ENCODE measurements around the gene ZSWIM3. TPM values are rescaled to one million over a fixed set of nuclear protein-coding genes. Genes with fewer than 3 reads are reported as not detected.
A peak's percentile ranks its signal among the peaks of the same experiment; 100 is the strongest.

Gene ZSWIM3
- total and polyA plus RNA-seq, 2 of the 13 experiments (the other 11 are each of a cell fraction or from before 2014, with no cell fraction given) = 5.2 to 5.8 TPM

- TF ChIP-seq KLF13 (CRISPR knock-in tag; IDR thresholded peaks at IDR 0.05) (no peak), DNMT1 (CRISPR knock-in tag; IDR thresholded peaks at IDR 0.05) (no peak), SP5 (CRISPR knock-in tag; IDR thresholded peaks at IDR 0.05; ENCODE audit: borderline replicate concordance, low read depth) (no peak), ZNF646 (CRISPR knock-in tag; IDR thresholded peaks at IDR 0.05) (no peak), DPF2 (CRISPR knock-in tag; IDR thresholded peaks at IDR 0.05; ENCODE audit: borderline replicate concordance, low read depth) (no peak), ZNF503 (CRISPR knock-in tag; IDR thresholded peaks at IDR 0.05) (no peak), KLF16 (CRISPR knock-in tag; IDR thresholded peaks at IDR 0.05) (no peak), HMGA1 (CRISPR knock-in tag; conservative IDR thresholded peaks at IDR 0.05) (no peak), POLR2AphosphoS5 (IDR thresholded peaks at IDR 0.05; ENCODE audit: low read depth, low read length) (no peak), ZNF652 (CRISPR knock-in tag; IDR thresholded peaks at IDR 0.05; ENCODE audit: borderline replicate concordance, low read depth) (no peak), NCOA1 (CRISPR knock-in tag; IDR thresholded peaks at IDR 0.05) (0 out of 2 replicates have a peak, but pooled peaks have one; percentile 60), ZNF609 (CRISPR knock-in tag; IDR thresholded peaks at IDR 0.05; ENCODE audit: borderline replicate concordance) (no peak), ZNF879 (CRISPR knock-in tag; IDR thresholded peaks at IDR 0.05) (no peak), TEAD2 (CRISPR knock-in tag; IDR thresholded peaks at IDR 0.05) (no peak), CREB1 (IDR thresholded peaks at IDR 0.05) (peak; percentile 99), CREB1 (CRISPR knock-in tag; IDR thresholded peaks at IDR 0.05) (peak; percentile 91), ZNF713 (CRISPR knock-in tag; IDR thresholded peaks at IDR 0.05) (no peak)
Observed at GRCh38 chr20:45905505-45906079, 48.2 kb downstream of the ZSWIM3 start (continued).

Data from HepG2 (cell line).